GM12874 (cell line): ENCODE results near the gene HSD17B10.

Source experiments
- TF ChIP-seq, protein P1 (sequence below): IDR thresholded peaks from 2 replicates; pipeline ENCODE4 v1.5.1; 2011; ENCODE audit warnings: low read depth, mild to moderate bottlenecking, control low read depth, low read length, moderate library complexity; ENCODE audit not compliant: insufficient read depth

Gene HSD17B10

DNA sequence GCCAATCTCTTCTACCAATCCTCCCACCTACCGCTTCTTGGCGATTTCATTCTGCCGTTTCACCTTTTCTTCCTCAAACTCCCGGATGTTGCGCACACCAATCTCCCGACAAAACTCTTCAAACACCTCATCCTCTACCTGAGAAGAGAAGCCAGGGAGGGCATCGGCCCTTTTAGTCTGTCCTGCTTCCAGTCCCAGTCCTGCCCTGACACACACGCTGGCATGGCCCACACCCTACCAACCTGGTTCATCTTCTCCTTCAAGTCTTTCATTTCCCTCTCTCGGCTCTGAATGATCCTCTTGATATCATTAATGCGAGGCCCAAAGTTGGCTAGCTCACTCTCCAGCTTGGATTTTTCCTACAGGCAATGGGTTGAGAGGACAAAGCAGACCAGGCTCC is 30.6 kb downstream of the HSD17B10 start:
- TF ChIP-seq, protein P1, sequence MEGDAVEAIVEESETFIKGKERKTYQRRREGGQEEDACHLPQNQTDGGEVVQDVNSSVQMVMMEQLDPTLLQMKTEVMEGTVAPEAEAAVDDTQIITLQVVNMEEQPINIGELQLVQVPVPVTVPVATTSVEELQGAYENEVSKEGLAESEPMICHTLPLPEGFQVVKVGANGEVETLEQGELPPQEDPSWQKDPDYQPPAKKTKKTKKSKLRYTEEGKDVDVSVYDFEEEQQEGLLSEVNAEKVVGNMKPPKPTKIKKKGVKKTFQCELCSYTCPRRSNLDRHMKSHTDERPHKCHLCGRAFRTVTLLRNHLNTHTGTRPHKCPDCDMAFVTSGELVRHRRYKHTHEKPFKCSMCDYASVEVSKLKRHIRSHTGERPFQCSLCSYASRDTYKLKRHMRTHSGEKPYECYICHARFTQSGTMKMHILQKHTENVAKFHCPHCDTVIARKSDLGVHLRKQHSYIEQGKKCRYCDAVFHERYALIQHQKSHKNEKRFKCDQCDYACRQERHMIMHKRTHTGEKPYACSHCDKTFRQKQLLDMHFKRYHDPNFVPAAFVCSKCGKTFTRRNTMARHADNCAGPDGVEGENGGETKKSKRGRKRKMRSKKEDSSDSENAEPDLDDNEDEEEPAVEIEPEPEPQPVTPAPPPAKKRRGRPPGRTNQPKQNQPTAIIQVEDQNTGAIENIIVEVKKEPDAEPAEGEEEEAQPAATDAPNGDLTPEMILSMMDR = no peak

DNA sequence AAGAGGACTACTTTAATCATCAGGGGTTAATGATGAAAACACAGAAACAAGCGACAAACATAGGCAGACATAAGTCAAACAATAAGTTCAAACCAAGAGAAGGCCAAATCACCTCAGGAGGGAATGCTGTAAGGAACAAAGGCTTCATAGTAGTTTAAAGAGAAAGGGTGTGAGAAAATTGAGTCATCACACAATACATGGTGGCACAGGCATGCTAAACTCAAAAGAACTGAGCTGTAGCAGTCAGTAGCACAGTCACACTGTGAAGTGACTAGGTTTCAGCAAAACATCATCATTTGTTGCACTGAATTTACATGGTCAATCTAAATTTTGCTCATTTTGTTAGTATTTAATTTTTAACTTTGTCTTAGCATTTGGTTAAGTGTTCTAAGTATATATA is 36.0 kb downstream of the HSD17B10 start:
- TF ChIP-seq, protein P1 = no peak

DNA sequence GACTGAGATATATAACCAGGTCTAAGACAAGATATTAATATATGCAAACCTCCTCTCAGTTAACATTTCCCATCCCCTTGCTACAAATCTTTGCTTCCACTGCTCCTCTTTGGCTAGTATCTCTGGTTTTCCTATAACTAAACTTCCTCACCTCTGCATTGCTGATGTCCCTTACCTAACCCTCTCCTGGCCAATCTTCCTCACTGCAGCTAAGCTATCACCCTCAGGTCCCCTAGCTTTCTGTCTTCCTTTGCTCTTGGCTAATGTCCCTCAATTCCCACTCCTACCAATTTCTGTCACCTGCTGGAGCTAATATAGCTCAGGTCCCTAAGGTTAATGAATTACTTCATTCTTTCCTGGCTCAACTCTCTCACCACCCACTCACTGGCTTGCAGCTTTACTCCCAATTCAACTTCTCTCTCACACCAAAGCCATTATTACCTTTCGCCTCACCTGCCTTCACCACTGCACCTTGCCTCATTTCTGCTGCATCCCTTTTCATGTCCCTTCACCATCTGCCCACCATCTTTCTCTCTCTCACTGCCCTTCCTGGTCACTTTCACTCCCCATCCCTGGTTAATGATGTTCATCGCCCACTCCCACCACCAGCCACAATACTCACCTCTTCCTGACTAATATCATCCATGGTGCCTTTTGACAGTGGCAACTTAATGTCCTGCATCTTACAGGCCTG is 38.4 kb downstream of the HSD17B10 start:
- TF ChIP-seq, protein P1 = no peak

GRCh38 chrX:53383376-53384076 is 50.6 kb downstream of the HSD17B10 start:
- TF ChIP-seq, protein P1 = no peak
